ENCODE data around the gene CARMIL1. TPM values are rescaled to one million over a fixed set of nuclear protein-coding genes. Genes with fewer than 3 reads are reported as not detected.

CARMIL1 gene
- total and polyA plus RNA-seq, 2 of the 8 experiments (the other 6 are each of a cell fraction or from before 2014, with no cell fraction given) = 20.3 to 40.4 TPM

GRCh38 chr6:25346064-25346463 lies 66.9 kb downstream of the CARMIL1 start:
- no peak overlapping the region for H3K4me3 ChIP-seq (ENCODE audit: extremely low read depth in 1 of 4, insufficient read depth in 2 of 4, low read depth in 3 of 4, low read length in 4 of 4)
- peaks cover 2% of the 10 kb centered on the region; the same call in 1 of the 2 replicates for H3K23me2 ChIP-seq (ENCODE audit: low read depth, low read length)
- peaks cover 6 to 20% (median 12%) of the 10 kb centered on the region in 4 experiments for H3K4me1 ChIP-seq (replicated peaks in 1 of 4; ENCODE audit: control insufficient read depth in 3 of 4, insufficient read depth in 4 of 4, low read length in 3 of 4)
- no peak overlapping the region for H3K18ac ChIP-seq (ENCODE audit: extremely low read depth, low read length)
- H2BK5ac ChIP-seq (ENCODE audit: low read depth, low read length) = no peak overlapping the region
- WGBS, 2 experiments (ENCODE audit: extremely low coverage in 1 of 2, insufficient coverage in 1 of 2, insufficient read length in 1 of 2, insufficient replicate concordance in 2 of 2, low coverage in 1 of 2, low lambda C conversion rate in 2 of 2, missing lambda C conversion rate in 1 of 2) = 69% methylated on average over 3 of the region's 3 CpGs; no CpG with 5 or more reads in 1 of the 2 experiments
- no peak overlapping the region for H3K9ac ChIP-seq (replicated peaks in 1 of 4; ENCODE audit: extremely low read depth in 1 of 4, low read depth in 3 of 4, low read length in 3 of 4)
- peaks cover 0 to 2% of the 10 kb centered on the region in 2 experiments for H4K20me1 ChIP-seq (replicated peaks in 1 of 2; ENCODE audit: control insufficient read depth in 1 of 2, insufficient read depth in 2 of 2, low read length in 2 of 2)
- H3K23ac ChIP-seq (ENCODE audit: insufficient read length) = no peak overlapping the region
- H3K56ac ChIP-seq (replicated peaks; ENCODE audit: insufficient read length, low read depth, low read length) = no peak overlapping the region
- no peak overlapping the region for H3K14ac ChIP-seq (ENCODE audit: insufficient read length)
- CTCF ChIA-PET (ENCODE audit: partially characterized antibody) = interaction anchor here (1.0 to 1.7 kb wide), 3 partner anchors 9 to 67 kb away, joined by 3 to 6 read pairs (median 4); partner anchors contain the start of gene CARMIL1
- H4K5ac ChIP-seq (ENCODE audit: insufficient read length, low read depth, low read length) = no peak overlapping the region
- no peaks in the 10 kb centered on the region for H3K27me3 ChIP-seq (replicated peaks in 1 of 4; ENCODE audit: control insufficient read depth in 3 of 4, extremely low read depth in 1 of 4, insufficient read depth in 3 of 4, low read length in 3 of 4)
- no peak overlapping the region for H2AFZ ChIP-seq (ENCODE audit: low read length)
- H2BK20ac ChIP-seq (ENCODE audit: low read length) = no peak overlapping the region
- FAIRE-seq (no peak), DNase-seq (ENCODE audit: low read depth in 1 of 2, low spot score in 2 of 2) (no peak)
- no peak overlapping the region for H4K8ac ChIP-seq (ENCODE audit: extremely low read depth, insufficient read depth, low read length)
- no peak overlapping the region for H2AK5ac ChIP-seq (ENCODE audit: low read depth, low read length)
- no peak overlapping the region for H2BK15ac ChIP-seq (ENCODE audit: low read length)
- H3K36me3 ChIP-seq (ENCODE audit: control insufficient read depth in 2 of 4, insufficient read depth in 4 of 4, low read length in 3 of 4) = 0 out of 8 replicates have a peak, but pooled peaks cover 0 to 2% (median 0%) of the 10 kb centered on the region in 4 experiments
- no peak overlapping the region for H2BK120ac ChIP-seq (replicated peaks; ENCODE audit: low read depth, low read length)
- no peak overlapping the region for H3K4ac ChIP-seq (replicated peaks; ENCODE audit: insufficient read length, low read depth, low read length)
- no peak overlapping the region for H2BK12ac ChIP-seq (ENCODE audit: low read depth, low read length)
- no peak overlapping the region for H3K4me2 ChIP-seq (ENCODE audit: insufficient read depth in 1 of 2, low read depth in 2 of 2, low read length in 2 of 2)
- no peak overlapping the region for H4K91ac ChIP-seq (replicated peaks; ENCODE audit: insufficient read length, low read length)
- no peaks in the 10 kb centered on the region for H3K9me3 ChIP-seq (ENCODE audit: insufficient read depth in 2 of 2, low read depth in 1 of 2, low read length in 1 of 2)
- peaks cover 9% of the 10 kb centered on the region; the same call in 1 of the 2 replicates for H3K79me1 ChIP-seq (ENCODE audit: low read depth, low read length)
- POLR2A ChIA-PET (ENCODE audit: partially characterized antibody) = no interaction called here
- no peak overlapping the region; the same call in 1 of the 2 replicates for H3K27ac ChIP-seq (ENCODE audit: low read depth, low read length)
- H3K79me2 ChIP-seq (ENCODE audit: control insufficient read depth in 1 of 2, insufficient read depth in 2 of 2, low read length in 2 of 2) = peaks cover 19 to 79% of the 10 kb centered on the region in 2 experiments
- TF ChIP-seq RAD21 (IDR thresholded peaks at IDR 0.05 in 1 of 2, conservative IDR thresholded peaks at IDR 0.05 in 1 of 2; ENCODE audit: low read depth in 2 of 2, low read length in 2 of 2) = no peak

All from H1 (cell line).